ENCODE measurements around the gene PDE4D. TPM values are rescaled to one million over a fixed set of nuclear protein-coding genes. Genes with fewer than 3 reads are reported as not detected.

PDE4D gene
- total and polyA plus RNA-seq, 2 of the 4 experiments (the other 2 are of a cell fraction), result 1.4 to 7.9 TPM

DNA sequence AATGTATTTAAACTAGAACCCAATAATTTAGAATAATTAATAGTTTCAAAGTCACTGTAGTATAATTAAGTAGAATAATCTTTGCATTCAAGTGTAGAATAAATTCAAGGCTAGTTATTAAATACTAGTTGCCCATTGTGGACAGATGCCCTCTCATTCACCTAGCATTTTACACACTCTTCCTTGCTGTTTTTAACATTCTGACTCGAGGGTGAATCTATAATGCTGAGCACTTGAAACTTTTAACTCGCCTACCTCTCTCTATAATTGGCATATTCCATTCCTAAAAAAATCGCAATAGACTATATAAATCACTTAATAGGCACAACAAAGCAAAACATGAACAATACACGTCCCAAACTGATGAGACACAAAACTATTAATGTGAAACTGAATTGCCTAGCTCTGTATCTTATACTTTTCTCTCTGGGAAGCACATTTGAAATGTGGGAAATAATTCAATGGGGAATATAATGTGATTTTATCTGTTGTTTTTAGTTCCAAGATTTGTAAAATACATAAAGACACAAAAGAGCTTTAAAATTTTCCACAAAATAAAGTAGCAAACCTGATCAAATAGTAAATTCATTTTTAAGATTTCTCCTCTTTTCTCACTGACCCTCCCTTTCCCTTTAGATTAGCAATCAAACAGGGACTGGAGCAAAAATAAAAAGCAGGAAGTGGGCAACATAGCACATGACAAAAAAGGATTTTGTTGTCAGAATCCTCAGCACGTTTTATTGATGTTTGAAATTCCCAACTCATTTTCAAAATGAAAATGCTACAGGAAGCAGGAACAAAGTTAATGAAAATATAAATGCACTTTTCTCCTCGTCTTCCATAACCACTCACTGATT lies 295.6 kb downstream of the PDE4D start:
- Histone ChIP-seq H3K36me3 (ENCODE audit: control insufficient read depth, insufficient read depth, low read length) (no peaks in the 10 kb centered on the region), H3K27me3 (ENCODE audit: control insufficient read depth, insufficient read depth, low read length) (no peaks in the 10 kb centered on the region), H3K79me1 (ENCODE audit: low read depth in 1 of 2, low read length in 2 of 2) (no peaks in the 10 kb centered on the region), H3K4ac (ENCODE audit: low read depth, low read length) (no peak overlapping the region), H3K27ac (ENCODE audit: insufficient read depth, low read length) (no peak overlapping the region), H2AFZ (replicated peaks; ENCODE audit: low read length, poor library complexity) (no peak overlapping the region), H3K14ac (replicated peaks; ENCODE audit: low read depth, low read length) (no peak overlapping the region), H4K20me1 (ENCODE audit: insufficient read depth, low read length) (no peaks in the 10 kb centered on the region), H3K4me3 (ENCODE audit: insufficient read depth, low read depth, low read length) (no peak overlapping the region), H2BK120ac (ENCODE audit: low read depth, low read length) (no peak overlapping the region), H3K4me1 (ENCODE audit: control insufficient read depth, insufficient read depth, low read length) (no peaks in the 10 kb centered on the region), H3K9ac (ENCODE audit: low read depth, low read length) (no peak overlapping the region), H2BK20ac (ENCODE audit: low read depth, low read length) (no peak overlapping the region), H3K9me1 (ENCODE audit: insufficient read depth, low read length) (no peaks in the 10 kb centered on the region), H4K8ac (ENCODE audit: low read depth in 2 of 2, low read length in 2 of 2) (no peak overlapping the region), H3K23ac (ENCODE audit: low read depth, low read length) (no peak overlapping the region), H4K5ac (ENCODE audit: low read depth, low read length) (no peak overlapping the region), H3K18ac (ENCODE audit: low read depth, low read length) (no peak overlapping the region), H2AK5ac (ENCODE audit: low read depth, low read length) (no peak overlapping the region), H2BK5ac (ENCODE audit: low read depth, low read length, poor library complexity, severe bottlenecking) (no peak overlapping the region), H4K91ac (ENCODE audit: insufficient read depth, low read depth, low read length) (no peak overlapping the region), H2BK15ac (ENCODE audit: low read depth, low read length) (no peak overlapping the region), H2AK9ac (replicated peaks; ENCODE audit: low read depth, low read length, poor library complexity) (no peak overlapping the region), H3K4me2 (ENCODE audit: low read depth, low read length) (no peak overlapping the region; the same call in 1 of the 2 replicates), H3K56ac (ENCODE audit: extremely low read depth, insufficient read depth, low read length) (no peak overlapping the region), H3K9me3 (ENCODE audit: control insufficient read depth, insufficient read depth, low read length) (no peaks in the 10 kb centered on the region)
- POLR2A ChIA-PET (ENCODE audit: unreplicated experiment), result no interaction called here
- DNase-seq (no peak), ATAC-seq (ENCODE audit: low read depth) (no peak)
- no TSS peak for BruUV-seq (replicated peaks)
- TF ChIP-seq, protein P1, sequence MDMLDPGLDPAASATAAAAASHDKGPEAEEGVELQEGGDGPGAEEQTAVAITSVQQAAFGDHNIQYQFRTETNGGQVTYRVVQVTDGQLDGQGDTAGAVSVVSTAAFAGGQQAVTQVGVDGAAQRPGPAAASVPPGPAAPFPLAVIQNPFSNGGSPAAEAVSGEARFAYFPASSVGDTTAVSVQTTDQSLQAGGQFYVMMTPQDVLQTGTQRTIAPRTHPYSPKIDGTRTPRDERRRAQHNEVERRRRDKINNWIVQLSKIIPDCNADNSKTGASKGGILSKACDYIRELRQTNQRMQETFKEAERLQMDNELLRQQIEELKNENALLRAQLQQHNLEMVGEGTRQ (IDR thresholded peaks at IDR 0.05; ENCODE audit: low read depth, low read length), result no peak
- no peak for TF ChIP-seq CHD1 (IDR thresholded peaks at IDR 0.05; ENCODE audit: low read depth, low read length)
- TF ChIP-seq, protein P2, sequence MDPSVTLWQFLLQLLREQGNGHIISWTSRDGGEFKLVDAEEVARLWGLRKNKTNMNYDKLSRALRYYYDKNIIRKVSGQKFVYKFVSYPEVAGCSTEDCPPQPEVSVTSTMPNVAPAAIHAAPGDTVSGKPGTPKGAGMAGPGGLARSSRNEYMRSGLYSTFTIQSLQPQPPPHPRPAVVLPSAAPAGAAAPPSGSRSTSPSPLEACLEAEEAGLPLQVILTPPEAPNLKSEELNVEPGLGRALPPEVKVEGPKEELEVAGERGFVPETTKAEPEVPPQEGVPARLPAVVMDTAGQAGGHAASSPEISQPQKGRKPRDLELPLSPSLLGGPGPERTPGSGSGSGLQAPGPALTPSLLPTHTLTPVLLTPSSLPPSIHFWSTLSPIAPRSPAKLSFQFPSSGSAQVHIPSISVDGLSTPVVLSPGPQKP (IDR thresholded peaks at IDR 0.05; ENCODE audit: borderline replicate concordance, low read depth, low read length), result no peak
- no peak for TF ChIP-seq POLR2A (IDR thresholded peaks at IDR 0.05; ENCODE audit: low read depth, low read length)
- TF ChIP-seq MXI1 (IDR thresholded peaks at IDR 0.05; ENCODE audit: borderline replicate concordance, low read depth, low read length), result no peak
- TF ChIP-seq CEBPB (IDR thresholded peaks at IDR 0.05; ENCODE audit: low read depth, low read length), result no peak
- no peak for TF ChIP-seq RFX5 (IDR thresholded peaks at IDR 0.05; ENCODE audit: low read depth, low read length)
- no peak for TF ChIP-seq MAZ (IDR thresholded peaks at IDR 0.05; ENCODE audit: borderline replicate concordance, low read depth, low read length)
- CTCF ChIA-PET, result no interaction called here
- WGBS, 2 experiments (ENCODE audit: extremely low coverage in 2 of 2, insufficient read length in 1 of 2), result 67% methylated on average over 1 of the region's 6 CpGs; no CpG with 5 or more reads in 1 of the 2 experiments
- intact Hi-C loops (cut with micrococcal nuclease) (no loop called here), dilution Hi-C loops (cut with HindIII; ENCODE audit: low sequenced_read_pairs, unreplicated experiment) (no loop called here), in situ Hi-C loops (cut with MboI; ENCODE audit: low sequenced_read_pairs) (no loop called here)

All from IMR-90 (cell line).